Erythroblast (primary cell): ENCODE measurements around the gene GCN1.

Experiments used
- GATA1 ChIP-seq: IDR thresholded peaks from 2 replicates; pipeline ENCODE4 v1.6.1; 2011; ENCODE audit warnings: low read depth, mild to moderate bottlenecking, control low read depth, low read length, moderate library complexity
- POLR2A ChIP-seq: IDR thresholded peaks from 2 replicates; pipeline ENCODE4 v1.6.1; 2011; ENCODE audit warnings: mild to moderate bottlenecking, low read length

GRCh38 chr12:120119271-120119973 lies 75.1 kb downstream of the GCN1 start:
- TF ChIP-seq POLR2A (no peak), GATA1 (no peak)
